Peyer's patch (tissue), 4 donors: ENCODE results near the gene NDC1. TPM values are rescaled to one million over a fixed set of nuclear protein-coding genes. Genes with fewer than 3 reads are reported as not detected.

Experiments
- DNase-seq, 3 donors: peaks; one replicate each; pipeline ENCODE4 v3.0.0-alpha.2; 2017 to 2019
- H3K27ac ChIP-seq, 4 donors: fragments of 200-600 bp; sonication (generic); one replicate each; pipeline ENCODE4 v1.5.1; 2016 to 2019
- H3K27me3 ChIP-seq, 2 donors: fragments of 200-600 bp; sonication (generic); one replicate each; pipeline ENCODE4 v1.5.1; 2019
- H3K36me3 ChIP-seq, 3 donors: fragments of 200-600 bp; sonication (generic); one replicate each; pipeline ENCODE4 v1.5.1; 2016 to 2019
- H3K4me1 ChIP-seq, 4 donors: fragments of 200-600 bp; sonication (generic); one replicate each; pipeline ENCODE4 v1.5.1; 2016 to 2019
- H3K4me3 ChIP-seq, 4 donors: fragments of 200-600 bp; sonication (generic); 1 replicate in 3 of 4; 2 replicates in 1 of 4; pipeline ENCODE4 v1.5.1; 2016 to 2019; ENCODE audit warnings: mild to moderate bottlenecking in 1 of 4
- H3K9me3 ChIP-seq, 4 donors: fragments of 200-600 bp; sonication (generic); one replicate each; pipeline ENCODE4 v1.5.1; 2016 to 2019; ENCODE audit warnings: mild to moderate bottlenecking in 1 of 4
- CTCF ChIP-seq, 6 experiments: fragments of 450-650 bp in 4 of 6; fragments of 200-600 bp in 2 of 6; sonication (generic) in 1 of 6; IDR thresholded peaks; one replicate each; pipeline ENCODE4 v1.5.1; 2017 to 2019; ENCODE audit warnings: antibody characterized with exemption in 6 of 6, mild to moderate bottlenecking in 3 of 6, moderate library complexity in 1 of 6
- POLR2A ChIP-seq, 2 donors: fragments of 450-650 bp; IDR thresholded peaks; one replicate each; pipeline ENCODE4 v1.5.1; 2017; ENCODE audit warnings: antibody characterized with exemption in 2 of 2, mild to moderate bottlenecking in 2 of 2, moderate library complexity in 2 of 2
- total RNA-seq, 4 donors: library from RNA; depleted of rRNA; stranded (reverse); fragments of >200 nt; gene quantifications; one replicate each; pipeline ENCODE4 v1.1.0, GENCODE V29; 2016

The NDC1 gene
- total RNA-seq, 4 donors from 2014 or later = 4.2 to 8.3 (median 6.7) TPM

DNA sequence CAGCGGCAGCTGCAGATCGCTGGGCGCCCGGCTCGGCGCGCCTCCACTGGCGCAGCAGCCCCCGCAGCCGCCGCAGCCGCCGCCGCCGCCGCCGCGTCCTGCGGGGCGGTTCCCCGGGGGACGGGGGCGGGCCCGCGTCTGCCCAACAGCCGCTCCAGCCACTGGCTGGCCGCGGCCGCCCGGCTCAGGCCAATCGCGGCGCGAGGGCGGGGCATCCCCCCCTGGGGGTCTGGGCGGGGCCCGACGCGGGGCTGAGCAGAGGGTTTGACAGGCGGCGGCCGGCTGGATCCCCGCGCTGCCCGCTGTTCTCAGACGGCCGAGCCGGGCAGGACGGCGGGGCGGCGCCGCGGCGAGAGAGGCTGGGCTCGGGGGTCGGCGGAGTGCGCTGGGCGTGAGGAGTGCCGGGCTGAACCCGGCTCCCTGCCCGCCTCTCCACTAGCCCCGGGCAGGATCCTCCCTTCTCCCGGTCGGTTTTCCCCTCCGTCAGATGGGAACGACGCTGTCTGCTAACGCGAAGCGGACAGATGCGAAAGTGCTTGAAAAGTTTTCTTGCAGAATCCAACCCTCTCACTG lies 98.9 kb downstream of the NDC1 start, which contains the start of gene GLIS1:
GLIS1 (minus strand) TSS at position 56 of the 573 bp plus-strand sequence. CDS start 1,100 bp downstream, outside the sequence.
- DNase-seq = peak; percentile 33 to 81 (median 79)
- peaks cover 0 to 10% of the 10 kb centered on the region in 2 donors for H3K27me3 ChIP-seq
- H3K9me3 ChIP-seq = no peaks in the 10 kb centered on the region
- TF ChIP-seq POLR2A (IDR thresholded peaks at IDR 0.05) (no peak), CTCF (IDR thresholded peaks at IDR 0.05) (no peak)
- H3K36me3 ChIP-seq = no peaks in the 10 kb centered on the region
- H3K4me3 ChIP-seq = peak within 1 kb of the TSS; percentile 35 to 65 (median 58)
- H3K27ac ChIP-seq = peak within 1 kb of the TSS in 2 of 4 donors; percentile 25 to 52
- peaks cover 0 to 24% (median 10%) of the 10 kb centered on the region in 4 donors for H3K4me1 ChIP-seq

GRCh38 chr1:53738205-53739108 lies 99.6 kb downstream of the NDC1 start:
- TF ChIP-seq POLR2A (IDR thresholded peaks at IDR 0.05) (no peak), CTCF (IDR thresholded peaks at IDR 0.05) (no peak)
- H3K27ac ChIP-seq = no peak overlapping the region
- H3K9me3 ChIP-seq = no peaks in the 10 kb centered on the region
- DNase-seq = peak in 1 of 3 donors; percentile 55
- peaks cover 0 to 10% of the 10 kb centered on the region in 2 donors for H3K27me3 ChIP-seq
- H3K36me3 ChIP-seq = no peaks in the 10 kb centered on the region
- H3K4me1 ChIP-seq = peaks cover 0 to 24% (median 10%) of the 10 kb centered on the region in 4 donors
- peak overlapping the region; percentile 35 to 65 (median 58) for H3K4me3 ChIP-seq

DNA sequence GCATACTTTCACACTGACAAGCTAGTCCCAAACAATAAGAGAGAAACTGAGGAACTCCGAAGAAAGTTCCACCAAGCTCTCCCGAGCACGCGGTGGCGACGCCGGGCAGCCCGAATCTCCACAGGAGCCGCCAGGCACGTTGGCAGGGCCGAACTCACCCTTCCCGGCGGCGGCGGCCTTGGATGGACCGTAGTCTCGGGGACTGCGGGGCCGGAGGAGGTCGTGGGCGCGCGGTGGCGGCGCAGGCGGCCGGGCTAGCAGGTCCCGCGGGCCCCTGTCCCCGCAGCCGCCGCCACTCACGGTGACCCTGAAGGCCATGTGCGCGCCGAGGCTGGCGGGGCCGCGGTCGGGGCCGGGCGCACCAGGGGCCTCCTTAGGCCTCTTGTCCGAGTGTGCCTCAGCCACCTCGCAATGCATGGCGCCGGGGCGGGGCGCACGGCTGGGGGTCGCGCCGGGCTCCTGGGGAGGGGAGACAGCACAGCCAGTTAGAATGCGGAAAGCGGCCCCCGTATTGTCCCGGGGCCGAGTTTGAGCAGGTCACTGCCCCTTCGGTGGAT lies 100.4 kb downstream of the NDC1 start:
- peaks cover 0 to 24% (median 10%) of the 10 kb centered on the region in 4 donors for H3K4me1 ChIP-seq
- no peak for TF ChIP-seq POLR2A (IDR thresholded peaks at IDR 0.05)
- no peak for TF ChIP-seq CTCF (IDR thresholded peaks at IDR 0.05)
- no peak overlapping the region for H3K27ac ChIP-seq
- peak overlapping the region; percentile 35 to 65 (median 58) for H3K4me3 ChIP-seq
- peaks cover 0 to 10% of the 10 kb centered on the region in 2 donors for H3K27me3 ChIP-seq
- H3K9me3 ChIP-seq = no peaks in the 10 kb centered on the region
- H3K36me3 ChIP-seq = no peaks in the 10 kb centered on the region
- DNase-seq = no peak

GRCh38 chr1:53736290-53736689 lies 101.8 kb downstream of the NDC1 start:
- Histone ChIP-seq H3K27me3 (peaks cover 0 to 10% of the 10 kb centered on the region in 2 donors), H3K4me1 (peaks cover 0 to 24% (median 10%) of the 10 kb centered on the region in 4 donors), H3K9me3 (no peaks in the 10 kb centered on the region), H3K4me3 (no peak overlapping the region), H3K27ac (no peak overlapping the region), H3K36me3 (no peaks in the 10 kb centered on the region)
- TF ChIP-seq CTCF (IDR thresholded peaks at IDR 0.05) (no peak), POLR2A (IDR thresholded peaks at IDR 0.05) (no peak)
- DNase-seq = no peak

- peak overlapping the region in 1 of 4 donors; percentile 43 for H3K27ac ChIP-seq
- H3K4me3 ChIP-seq = no peak overlapping the region
- H3K27me3 ChIP-seq = peaks cover 0 to 10% of the 10 kb centered on the region in 2 donors
- no peaks in the 10 kb centered on the region for H3K9me3 ChIP-seq
- TF ChIP-seq POLR2A (IDR thresholded peaks at IDR 0.05) (no peak), CTCF (IDR thresholded peaks at IDR 0.05) (no peak)
- H3K4me1 ChIP-seq = peaks cover 0 to 24% (median 10%) of the 10 kb centered on the region in 4 donors
- H3K36me3 ChIP-seq = no peaks in the 10 kb centered on the region
- no peak for DNase-seq
Measured at GRCh38 chr1:53735681-53736080, 102.4 kb downstream of the NDC1 start.
